GM21526 (cell line): Measurements from ENCODE around the gene OR10K1.
"Not testable (repeated sequence)": the region's sequence is repeated elsewhere in the genome, so short reads cannot be mapped to it uniquely, and the experiment has no call there.

ENCODE experiments used
- ATAC-seq: cut with Tn5 transposase; IDR thresholded peaks from one replicate; pipeline ENCODE4 v1.9.1; 2021; ENCODE audit warnings: moderate library complexity; ENCODE audit not compliant: unreplicated experiment, low FRiP score

OR10K1 gene, protein sequence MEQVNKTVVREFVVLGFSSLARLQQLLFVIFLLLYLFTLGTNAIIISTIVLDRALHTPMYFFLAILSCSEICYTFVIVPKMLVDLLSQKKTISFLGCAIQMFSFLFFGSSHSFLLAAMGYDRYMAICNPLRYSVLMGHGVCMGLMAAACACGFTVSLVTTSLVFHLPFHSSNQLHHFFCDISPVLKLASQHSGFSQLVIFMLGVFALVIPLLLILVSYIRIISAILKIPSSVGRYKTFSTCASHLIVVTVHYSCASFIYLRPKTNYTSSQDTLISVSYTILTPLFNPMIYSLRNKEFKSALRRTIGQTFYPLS

GRCh38 chr1:158461534-158461933, at the start of gene OR10K1:
TSS of gene OR10K1 (plus strand) at chr1:158461834. CDS start at chr1:158465562, 3,728 bp downstream.
- no peak for ATAC-seq

DNA sequence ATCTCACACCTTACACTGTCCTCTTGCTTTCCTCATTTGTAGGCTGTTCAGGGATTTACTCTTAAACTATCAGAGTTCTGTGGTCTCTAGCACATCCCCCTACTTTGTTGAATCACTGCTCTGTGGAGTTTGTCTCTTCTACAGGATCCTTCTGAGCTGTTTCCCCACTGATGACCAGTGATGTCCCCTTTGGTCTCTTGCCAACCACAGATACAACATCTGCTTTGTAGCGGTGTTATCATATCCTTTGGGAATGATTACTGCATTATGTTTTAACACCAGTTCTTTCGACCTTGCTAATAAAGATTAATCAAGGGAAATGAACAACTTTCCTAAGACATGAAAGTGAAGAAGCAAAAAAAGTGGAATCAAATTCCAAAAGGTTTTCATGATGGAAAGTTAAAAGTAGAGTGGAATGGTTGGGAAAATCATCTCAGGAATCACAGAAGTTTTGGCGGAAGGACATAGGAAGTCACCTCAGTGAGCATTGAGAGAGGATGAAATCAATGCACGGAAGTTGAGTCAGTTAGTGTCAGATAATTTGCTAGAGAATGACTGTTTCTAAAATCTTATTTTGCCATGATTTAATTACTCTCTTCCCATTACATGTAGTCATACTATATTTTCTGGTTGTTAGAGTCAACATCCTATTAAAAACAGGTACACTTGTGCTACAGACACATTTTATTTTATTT, 46.8 kb upstream of the OR10K1 start:
- ATAC-seq = no peak

- ATAC-seq = no peak
These were observed 44.0 kb upstream of the OR10K1 start for GRCh38 chr1:158417586-158417985.

DNA sequence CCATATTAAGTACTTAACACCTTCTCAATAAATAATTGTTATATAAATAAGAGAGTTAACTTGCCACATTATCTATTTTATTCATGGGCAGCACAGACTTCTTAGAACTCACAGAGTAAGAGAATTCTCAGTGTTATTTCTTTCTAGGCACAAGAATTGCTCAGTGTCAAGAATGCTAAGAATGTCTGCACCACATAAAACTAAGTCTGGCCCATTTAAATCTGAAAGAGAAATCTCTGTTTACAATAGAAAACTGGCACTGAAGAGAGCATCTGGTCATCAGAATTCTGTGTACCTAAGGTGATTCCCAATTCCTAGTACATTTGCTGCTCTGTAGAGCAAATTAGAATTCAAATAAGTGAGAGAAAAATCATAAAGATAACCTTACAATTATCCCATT, 39.4 kb upstream of the OR10K1 start:
- ATAC-seq = no peak

GRCh38 chr1:158425027-158425426, 36.6 kb upstream of the OR10K1 start:
- no peak for ATAC-seq

DNA sequence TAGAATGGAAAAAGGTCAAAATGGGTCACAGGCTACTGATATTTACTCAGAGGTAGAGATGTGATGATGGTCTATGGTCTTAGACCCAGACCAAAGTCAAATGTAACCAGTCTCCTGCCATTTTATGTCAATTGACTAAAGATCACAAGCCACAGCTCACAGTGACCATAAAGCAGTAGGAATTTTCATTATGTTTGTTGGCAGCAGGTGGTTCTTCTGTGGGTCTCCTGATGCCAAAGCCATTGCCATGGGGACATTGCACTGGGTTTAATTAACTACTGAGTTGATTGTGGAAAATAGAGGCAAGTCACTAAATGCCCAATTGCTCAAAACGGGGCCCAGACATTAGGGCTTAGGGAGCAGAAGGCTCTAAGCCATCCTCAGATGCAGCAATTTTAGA, 35.5 kb upstream of the OR10K1 start, which contains the start of gene OR10K2:
TSS of gene OR10K2 (minus strand) at position 101 of the 400 bp plus-strand sequence. CDS start 5,371 bp downstream, outside the sequence.
- ATAC-seq = no peak

DNA sequence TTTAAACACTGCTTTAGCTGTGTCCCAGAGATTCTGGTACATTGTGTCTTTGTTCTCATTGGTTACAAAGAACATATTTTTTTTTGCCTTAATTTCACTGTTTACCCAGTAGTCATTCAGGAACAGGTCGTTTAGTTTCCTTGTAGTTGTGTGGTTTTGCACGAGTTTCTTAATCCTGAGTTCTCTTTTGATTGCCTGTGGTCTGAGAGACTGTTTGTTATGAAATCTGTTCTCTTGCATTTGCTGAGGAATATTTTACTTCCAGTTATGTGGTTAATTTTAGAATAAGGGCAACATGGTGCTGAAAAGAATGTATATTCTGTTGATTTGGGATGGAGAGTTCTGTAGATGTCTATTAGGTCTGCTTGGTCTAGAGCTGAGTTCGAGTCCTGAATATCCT, 31.5 kb upstream of the OR10K1 start:
- ATAC-seq = not testable (repeated sequence)

GRCh38 chr1:158434741-158435140, 26.9 kb upstream of the OR10K1 start:
- ATAC-seq = no peak

GRCh38 chr1:158445376-158445775, 16.3 kb upstream of the OR10K1 start:
- ATAC-seq = no peak

- no peak for ATAC-seq
These were observed 7.1 kb upstream of the OR10K1 start for GRCh38 chr1:158454537-158454936.

DNA sequence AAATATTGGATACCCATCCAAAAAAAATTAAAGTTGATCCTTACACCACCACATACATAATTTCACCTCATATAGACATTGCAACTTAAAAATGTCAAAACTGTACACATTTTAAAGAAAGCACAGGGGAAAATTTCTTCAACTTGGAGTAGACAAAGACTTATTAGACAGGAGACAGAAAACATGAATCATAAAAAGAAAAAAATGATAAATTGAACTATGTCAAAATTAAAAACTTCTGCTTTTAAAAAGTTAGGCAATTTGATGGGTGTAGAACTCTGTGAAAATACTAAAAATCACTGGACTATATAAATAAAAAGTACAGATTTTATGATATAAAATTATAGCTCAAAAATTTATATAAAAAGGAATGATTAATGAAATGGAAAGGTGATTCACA, 4.4 kb upstream of the OR10K1 start:
- no peak for ATAC-seq

GRCh38 chr1:158458263-158458662, 3.4 kb upstream of the OR10K1 start:
- ATAC-seq = no peak

- ATAC-seq = no peak
These were observed 10.3 kb downstream of the OR10K1 start, which contains the start of gene OR10R2 for GRCh38 chr1:158471920-158472319. TSS of gene OR10R2 (plus strand) at chr1:158472220. CDS start at chr1:158472326, 106 bp downstream.

DNA sequence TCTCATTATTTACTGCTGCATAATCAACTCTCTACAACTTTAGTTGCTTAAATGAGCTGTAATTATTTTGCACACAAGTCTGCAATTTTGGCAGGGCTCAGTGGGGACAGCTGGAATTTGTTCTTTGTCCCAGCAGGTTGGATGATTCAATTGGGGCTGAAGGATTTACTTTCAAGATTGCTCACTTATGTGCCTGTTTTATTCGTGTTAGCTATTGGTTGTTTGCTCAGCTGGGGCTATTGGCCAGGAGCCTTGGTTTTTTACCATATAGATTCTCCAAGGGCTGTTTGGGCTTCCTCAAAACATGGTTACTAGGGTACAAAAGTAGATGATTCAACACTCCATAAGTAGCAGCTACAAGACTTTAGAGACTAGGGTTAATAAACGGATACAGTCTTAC, 23.8 kb downstream of the OR10K1 start:
- no peak for ATAC-seq

DNA sequence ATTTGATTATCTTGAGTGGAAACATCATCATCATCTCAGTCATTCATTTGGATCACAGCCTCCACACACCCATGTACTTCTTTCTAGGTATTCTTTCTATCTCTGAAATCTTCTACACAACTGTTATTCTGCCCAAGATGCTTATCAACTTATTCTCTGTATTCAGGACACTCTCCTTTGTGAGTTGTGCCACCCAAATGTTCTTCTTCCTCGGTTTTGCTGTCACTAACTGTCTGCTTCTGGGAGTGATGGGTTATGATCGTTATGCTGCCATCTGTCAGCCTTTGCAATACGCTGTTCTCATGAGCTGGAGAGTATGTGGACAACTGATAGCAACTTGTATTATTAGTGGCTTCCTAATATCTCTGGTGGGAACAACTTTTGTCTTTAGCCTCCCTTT, 29.7 kb downstream of the OR10K1 start:
- ATAC-seq = no peak

DNA sequence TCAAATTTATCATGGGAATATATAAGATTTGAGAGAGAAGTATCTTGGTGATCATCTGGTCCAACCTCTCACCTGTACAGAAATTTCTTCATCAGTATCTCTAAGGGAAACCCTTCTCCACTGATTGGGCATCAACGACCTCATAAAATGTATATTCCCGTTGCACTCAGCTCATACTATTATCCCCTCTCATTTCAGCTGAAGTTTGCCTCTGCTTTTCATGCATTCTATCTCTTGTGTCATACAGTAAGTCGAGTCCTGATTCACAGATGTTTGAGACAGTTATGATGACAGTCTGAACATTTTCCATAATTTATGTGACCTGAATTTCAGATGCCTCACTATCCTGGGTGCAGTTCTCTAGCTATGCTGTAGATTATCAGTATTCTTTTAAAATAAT, 31.4 kb downstream of the OR10K1 start:
- ATAC-seq = no peak

- no peak for ATAC-seq
These were observed 33.2 kb downstream of the OR10K1 start for GRCh38 chr1:158494796-158495195.

DNA sequence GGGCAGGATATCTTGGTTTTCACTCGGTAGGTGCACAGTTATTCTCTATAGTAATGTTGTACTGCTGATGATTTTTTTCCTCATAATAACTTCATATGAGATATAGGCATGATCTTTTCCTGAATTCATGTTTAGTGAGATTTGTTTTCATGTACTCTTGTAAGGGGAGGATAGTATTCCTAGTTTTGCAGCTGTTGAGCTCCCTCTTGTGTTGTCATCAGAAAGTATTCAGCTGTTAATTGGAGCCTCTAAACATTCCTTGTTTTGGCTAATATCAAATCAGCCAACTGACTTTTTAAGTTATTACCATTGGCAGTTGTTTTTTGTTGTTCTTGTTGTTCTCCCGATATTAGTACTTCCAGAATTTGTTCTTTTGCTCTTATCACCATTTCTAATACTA, 34.7 kb downstream of the OR10K1 start:
- ATAC-seq = no peak

DNA sequence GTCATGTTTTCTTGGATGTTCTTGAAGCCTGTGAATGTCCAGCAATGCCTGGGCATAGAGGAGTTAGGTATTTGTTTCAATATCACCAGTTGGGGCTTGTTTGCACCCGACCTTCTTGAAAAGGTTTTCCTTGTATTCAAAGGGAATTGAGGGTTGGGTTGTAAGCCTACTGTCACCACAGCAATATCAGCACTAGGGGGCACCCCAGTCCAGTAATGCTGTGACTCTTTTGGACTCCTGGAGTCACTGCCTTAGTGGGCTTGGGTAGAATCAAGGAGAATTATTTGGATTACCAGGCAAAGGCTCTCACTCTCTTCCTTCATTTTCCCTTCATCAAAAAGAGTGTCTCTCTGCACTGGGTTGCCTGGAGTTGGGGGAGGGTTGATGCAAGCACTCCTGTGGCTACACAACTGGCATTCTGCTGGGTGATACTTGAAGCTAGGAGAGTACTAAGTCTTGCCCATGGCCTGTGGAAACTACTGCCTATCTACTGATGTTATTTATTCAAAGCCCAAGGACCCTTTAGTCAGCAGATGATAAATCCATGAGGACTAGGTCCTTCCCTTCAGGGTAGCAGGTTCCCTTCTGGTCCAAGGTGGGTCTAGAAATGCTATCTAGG, 44.8 kb downstream of the OR10K1 start:
- no peak for ATAC-seq

DNA sequence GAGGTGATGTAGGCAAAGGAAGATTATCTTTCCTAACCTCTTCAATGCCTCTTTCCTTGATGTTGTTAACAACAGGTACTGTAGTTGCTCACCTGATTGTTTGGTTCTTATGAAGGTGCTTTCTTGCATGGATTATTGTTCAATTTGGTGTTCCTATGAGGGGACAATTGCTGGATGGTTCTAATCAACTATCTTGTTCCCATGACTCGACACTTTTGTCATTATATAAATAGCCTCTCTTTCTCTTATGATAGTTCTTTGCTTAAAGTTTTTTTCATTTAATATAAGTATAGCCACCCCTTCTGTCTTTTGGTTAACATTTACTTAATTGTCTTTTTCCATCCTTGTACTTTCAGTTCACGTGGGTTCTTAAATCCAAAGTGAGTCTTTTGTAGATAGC, 45.9 kb downstream of the OR10K1 start:
- ATAC-seq = no peak

- ATAC-seq = no peak
These were observed 48.0 kb downstream of the OR10K1 start for GRCh38 chr1:158509471-158510156.
